Mesothelial cell of epicardium (in vitro differentiated cells): ENCODE data around the gene TRIM67. TPM values are rescaled to one million over a fixed set of nuclear protein-coding genes. Genes with fewer than 3 reads are reported as not detected.
"Not testable (repeated sequence)": the region's sequence is repeated elsewhere in the genome, so short reads cannot be mapped to it uniquely, and the experiment has no call there.

ENCODE experiments used
- DNase-seq, 2 experiments: peaks; one replicate each; pipeline ENCODE4 v3.0.0; 2021; ENCODE audit warnings: low spot score in 2 of 2; ENCODE audit not compliant: unreplicated experiment in 2 of 2
- H3K27ac Mint-ChIP-seq: 2 replicates; pipeline ENCODE4 v1.8.0; 2021; ENCODE audit warnings: mixed read lengths
- H3K27me3 Mint-ChIP-seq: 2 replicates; pipeline ENCODE4 v1.8.0; 2021; ENCODE audit warnings: low read depth, mixed read lengths
- H3K36me3 Mint-ChIP-seq: 2 replicates; pipeline ENCODE4 v1.8.0; 2021; ENCODE audit warnings: mixed read lengths
- H3K4me1 Mint-ChIP-seq: 2 replicates; pipeline ENCODE4 v1.8.0; 2021; ENCODE audit warnings: mixed read lengths
- H3K4me3 Mint-ChIP-seq: 2 replicates; pipeline ENCODE4 v1.8.0; 2021; ENCODE audit warnings: mild to moderate bottlenecking, moderate library complexity, mixed read lengths
- H3K9me3 Mint-ChIP-seq: 2 replicates; pipeline ENCODE4 v1.8.0; 2021; ENCODE audit warnings: mixed read lengths
- CTCF ChIP-seq: fragments of 200-600 bp; sonication (generic); IDR thresholded peaks from one replicate; pipeline ENCODE4 v1.5.0; 2021; ENCODE audit warnings: antibody characterized with exemption; ENCODE audit not compliant: unreplicated experiment
- total RNA-seq: library from RNA; stranded (reverse); gene quantifications from 3 replicates; pipeline ENCODE4 v1.2.1, GENCODE V29; 2021

The TRIM67 gene
- total RNA-seq, 1 donor from 2014 or later = 0.09 TPM

- H3K27me3 Mint-ChIP-seq = peaks cover 27% of the 10 kb centered on the region
- H3K27ac Mint-ChIP-seq = no peak overlapping the region
- DNase-seq = no peak
- H3K9me3 Mint-ChIP-seq = peaks cover 9% of the 10 kb centered on the region
- TF ChIP-seq CTCF = no peak
- H3K4me1 Mint-ChIP-seq = no peaks in the 10 kb centered on the region
- peaks cover 2% of the 10 kb centered on the region for H3K36me3 Mint-ChIP-seq
- no peak overlapping the region for H3K4me3 Mint-ChIP-seq
Measured at GRCh38 chr1:231124746-231125145, 37.1 kb upstream of the TRIM67 start.

GRCh38 chr1:231125972-231126580 is 35.8 kb upstream of the TRIM67 start:
- H3K27me3 Mint-ChIP-seq = peaks cover 26% of the 10 kb centered on the region
- DNase-seq = no peak
- peaks cover 9% of the 10 kb centered on the region for H3K9me3 Mint-ChIP-seq
- H3K4me3 Mint-ChIP-seq = no peak overlapping the region
- TF ChIP-seq CTCF = no peak
- peaks cover 2% of the 10 kb centered on the region for H3K36me3 Mint-ChIP-seq
- peaks cover 3% of the 10 kb centered on the region for H3K4me1 Mint-ChIP-seq
- H3K27ac Mint-ChIP-seq = no peak overlapping the region

GRCh38 chr1:231127106-231127505 is 34.8 kb upstream of the TRIM67 start:
- H3K36me3 Mint-ChIP-seq, DNase-seq, H3K27ac Mint-ChIP-seq, H3K9me3 Mint-ChIP-seq, H3K4me3 Mint-ChIP-seq, H3K4me1 Mint-ChIP-seq: not testable (repeated sequence)
- H3K27me3 Mint-ChIP-seq = peaks cover 26% of the 10 kb centered on the region

- peaks cover 20% of the 10 kb centered on the region for H3K27me3 Mint-ChIP-seq
- H3K4me3 Mint-ChIP-seq, DNase-seq, H3K4me1 Mint-ChIP-seq, H3K27ac Mint-ChIP-seq, H3K36me3 Mint-ChIP-seq, H3K9me3 Mint-ChIP-seq: not testable (repeated sequence)
Measured at GRCh38 chr1:231128471-231128870, 33.4 kb upstream of the TRIM67 start.

- H3K4me1 Mint-ChIP-seq = peaks cover 3% of the 10 kb centered on the region
- no peak for DNase-seq
- H3K9me3 Mint-ChIP-seq = peaks cover 4% of the 10 kb centered on the region
- H3K36me3 Mint-ChIP-seq = peaks cover 2% of the 10 kb centered on the region
- TF ChIP-seq CTCF = no peak
- no peak overlapping the region for H3K4me3 Mint-ChIP-seq
- peak overlapping the region; percentile 66 for H3K27ac Mint-ChIP-seq
- H3K27me3 Mint-ChIP-seq = peaks cover 12% of the 10 kb centered on the region
Measured at GRCh38 chr1:231130544-231130943, 31.3 kb upstream of the TRIM67 start.

- DNase-seq, H3K36me3 Mint-ChIP-seq, H3K9me3 Mint-ChIP-seq, H3K4me1 Mint-ChIP-seq, H3K4me3 Mint-ChIP-seq, H3K27ac Mint-ChIP-seq: not testable (repeated sequence)
- H3K27me3 Mint-ChIP-seq = peaks cover 12% of the 10 kb centered on the region
Measured at GRCh38 chr1:231132591-231132990, 29.3 kb upstream of the TRIM67 start.

GRCh38 chr1:231134624-231135023 is 27.2 kb upstream of the TRIM67 start:
- Mint-ChIP-seq H3K27me3 (peaks cover 13% of the 10 kb centered on the region), H3K9me3 (no peaks in the 10 kb centered on the region), H3K4me1 (peaks cover 3% of the 10 kb centered on the region), H3K27ac (no peak overlapping the region), H3K36me3 (no peaks in the 10 kb centered on the region), H3K4me3 (no peak overlapping the region)
- no peak for TF ChIP-seq CTCF
- no peak for DNase-seq
